Mesothelial cell of epicardium (in vitro differentiated cells): ENCODE data around the gene BSND. TPM values are rescaled to one million over a fixed set of nuclear protein-coding genes. Genes with fewer than 3 reads are reported as not detected.

Experiments
- DNase-seq, 2 experiments: peaks; one replicate each; pipeline ENCODE4 v3.0.0; 2021; ENCODE audit warnings: low spot score in 2 of 2; ENCODE audit not compliant: unreplicated experiment in 2 of 2
- H3K27ac Mint-ChIP-seq: 2 replicates; pipeline ENCODE4 v1.8.0; 2021; ENCODE audit warnings: mixed read lengths
- H3K27me3 Mint-ChIP-seq: 2 replicates; pipeline ENCODE4 v1.8.0; 2021; ENCODE audit warnings: low read depth, mixed read lengths
- H3K36me3 Mint-ChIP-seq: 2 replicates; pipeline ENCODE4 v1.8.0; 2021; ENCODE audit warnings: mixed read lengths
- H3K4me1 Mint-ChIP-seq: 2 replicates; pipeline ENCODE4 v1.8.0; 2021; ENCODE audit warnings: mixed read lengths
- H3K4me3 Mint-ChIP-seq: 2 replicates; pipeline ENCODE4 v1.8.0; 2021; ENCODE audit warnings: mild to moderate bottlenecking, moderate library complexity, mixed read lengths
- H3K9me3 Mint-ChIP-seq: 2 replicates; pipeline ENCODE4 v1.8.0; 2021; ENCODE audit warnings: mixed read lengths
- CTCF ChIP-seq: fragments of 200-600 bp; sonication (generic); IDR thresholded peaks from one replicate; pipeline ENCODE4 v1.5.0; 2021; ENCODE audit warnings: antibody characterized with exemption; ENCODE audit not compliant: unreplicated experiment
- total RNA-seq: library from RNA; stranded (reverse); gene quantifications from 3 replicates; pipeline ENCODE4 v1.2.1, GENCODE V29; 2021

BSND gene
- total RNA-seq, 1 donor from 2014 or later = 0.09 TPM

- Mint-ChIP-seq H3K27me3 (peaks cover 39% of the 10 kb centered on the region), H3K4me3 (peak overlapping the region; percentile 59), H3K27ac (no peak overlapping the region), H3K9me3 (no peaks in the 10 kb centered on the region), H3K36me3 (no peaks in the 10 kb centered on the region), H3K4me1 (peaks cover 18% of the 10 kb centered on the region)
- no peak for DNase-seq
- TF ChIP-seq CTCF = no peak
Observed at GRCh38 chr1:54996869-54997710, 1.6 kb upstream of the BSND start.

GRCh38 chr1:54997711-54997986 is 1.1 kb upstream of the BSND start:
- Mint-ChIP-seq H3K36me3 (no peaks in the 10 kb centered on the region), H3K4me3 (peak overlapping the region; percentile 33), H3K4me1 (peaks cover 18% of the 10 kb centered on the region), H3K27ac (no peak overlapping the region), H3K27me3 (peaks cover 39% of the 10 kb centered on the region), H3K9me3 (no peaks in the 10 kb centered on the region)
- DNase-seq = no peak
- no peak for TF ChIP-seq CTCF

- Mint-ChIP-seq H3K4me3 (no peak overlapping the region), H3K9me3 (no peaks in the 10 kb centered on the region), H3K4me1 (peaks cover 18% of the 10 kb centered on the region), H3K27ac (no peak overlapping the region), H3K27me3 (peaks cover 39% of the 10 kb centered on the region), H3K36me3 (no peaks in the 10 kb centered on the region)
- no peak for TF ChIP-seq CTCF
- no peak for DNase-seq
Observed at GRCh38 chr1:54998100-54998499, 633 bp upstream of the BSND start.

- H3K4me3 Mint-ChIP-seq = no peak overlapping the region
- no peak for DNase-seq
- no peak for TF ChIP-seq CTCF
- H3K4me1 Mint-ChIP-seq = peaks cover 11% of the 10 kb centered on the region
- no peaks in the 10 kb centered on the region for H3K36me3 Mint-ChIP-seq
- no peaks in the 10 kb centered on the region for H3K9me3 Mint-ChIP-seq
- H3K27me3 Mint-ChIP-seq = peaks cover 29% of the 10 kb centered on the region
- no peak overlapping the region for H3K27ac Mint-ChIP-seq
Observed at GRCh38 chr1:55000110-55001085, 1.7 kb downstream of the BSND start.

- DNase-seq = no peak
- no peak for TF ChIP-seq CTCF
- H3K9me3 Mint-ChIP-seq = no peaks in the 10 kb centered on the region
- peaks cover 20% of the 10 kb centered on the region for H3K27me3 Mint-ChIP-seq
- no peaks in the 10 kb centered on the region for H3K36me3 Mint-ChIP-seq
- H3K4me1 Mint-ChIP-seq = peaks cover 10% of the 10 kb centered on the region
- H3K4me3 Mint-ChIP-seq = no peak overlapping the region
- H3K27ac Mint-ChIP-seq = no peak overlapping the region
Observed at GRCh38 chr1:55001311-55001710, 2.6 kb downstream of the BSND start.
